K562 (cell line): ENCODE data around the gene MAP3K12. TPM values are rescaled to one million over a fixed set of nuclear protein-coding genes. Genes with fewer than 3 reads are reported as not detected.

Experiments
- ETS2 ChIP-seq: IDR thresholded peaks from 2 replicates; pipeline ENCODE4 v1.6.1; 2016; ENCODE audit warnings: borderline replicate concordance, missing genetic modification characterization, mild to moderate bottlenecking, moderate library complexity, missing compliant biosample characterization; ENCODE audit not compliant: poor library complexity, severe bottlenecking
- NFIC ChIP-seq: fragments of 450-650 bp; IDR thresholded peaks from 2 replicates; pipeline ENCODE4 v1.6.1; 2017; ENCODE audit warnings: mild to moderate bottlenecking, inconsistent platforms
- NFRKB ChIP-seq: fragments of 450-650 bp; IDR thresholded peaks from 2 replicates; pipeline ENCODE4 v1.6.1; 2016; ENCODE audit warnings: low read depth
- NFXL1 ChIP-seq: fragments of 450-650 bp; formaldehyde crosslinking; IDR thresholded peaks from 2 replicates; pipeline ENCODE4 v1.4.0; 2021; ENCODE audit warnings: mild to moderate bottlenecking
- POLR2AphosphoS2 ChIP-seq: IDR thresholded peaks from 2 replicates; pipeline ENCODE4 v1.6.1; 2012; ENCODE audit warnings: low read length, improper control_type of control experiment
- SAFB ChIP-seq: fragments of 200-400 bp; formaldehyde crosslinking; IDR thresholded peaks from 2 replicates; pipeline ENCODE4 v1.6.1; 2017; ENCODE audit warnings: low read depth, low read length, borderline replicate concordance
- SMAD3 ChIP-seq: fragments of 450-650 bp; formaldehyde crosslinking; conservative IDR thresholded peaks from 2 replicates; pipeline ENCODE4 v1.4.0; 2020; ENCODE audit warnings: mild to moderate bottlenecking
- TRIM28 ChIP-seq: fragments of 450-650 bp; IDR thresholded peaks from 2 replicates; pipeline ENCODE4 v1.6.1; 2017
- YBX1 ChIP-seq: fragments of 450-650 bp; IDR thresholded peaks from 2 replicates; pipeline ENCODE4 v1.7.1; 2016; ENCODE audit warnings: mild to moderate bottlenecking
- polyA plus RNA-seq, 8 experiments: library from polyadenylated mRNA; depleted of rRNA in 4 of 8; stranded (reverse) in 5 of 8; unstranded in 3 of 8; fragments of >200 nt; fragmentation: Nextera tagmentation in 2 of 8; fragmentation: Illumina TruSeq in 1 of 8; extraction: Ambion mirVana in 2 of 8; extraction: Trizol in 1 of 8; gene quantifications; 2 replicates each; pipeline versions ENCODE4 v1.2.1 to v1.2.3, GENCODE V29; 2011 to 2014; ENCODE audit warnings: inconsistent platforms in 1 of 8, missing spikeins in 1 of 8
- total RNA-seq, 7 experiments: library from RNA; depleted of rRNA in 6 of 7; stranded (reverse); fragments of >200 nt in 6 of 7; fragmentation: Illumina TruSeq in 2 of 7; extraction: Trizol in 2 of 7; gene quantifications; 2 replicates each; pipeline versions ENCODE4 v1.2.1 to v1.2.3, GENCODE V29; 2011 to 2021; ENCODE audit warnings: low replicate concordance in 1 of 7
- TF ChIP-seq, protein P1 (sequence below), 2 experiments: IDR thresholded peaks; 2 replicates each; pipeline ENCODE4 v1.6.1; 2011; ENCODE audit warnings: borderline replicate concordance in 1 of 2, control low read depth in 1 of 2, low read depth in 1 of 2, low read length in 1 of 2, mild to moderate bottlenecking in 1 of 2, mixed read lengths in 1 of 2, moderate library complexity in 1 of 2; ENCODE audit not compliant: insufficient read depth in 1 of 2, insufficient read length in 1 of 2, poor library complexity in 1 of 2, severe bottlenecking in 1 of 2; ENCODE audit errors: extremely low read depth in 1 of 2
- TF ChIP-seq, protein P2 (sequence below): fragments of 450-650 bp; IDR thresholded peaks from 2 replicates; pipeline ENCODE4 v1.6.1; 2017; ENCODE audit warnings: mild to moderate bottlenecking, moderate library complexity
- TF ChIP-seq, protein P3 (sequence below): fragments of 150-350 bp; IDR thresholded peaks from 2 replicates; pipeline ENCODE4 v1.6.1; 2014; ENCODE audit warnings: low read depth, mild to moderate bottlenecking, low read length, borderline replicate concordance
- TF ChIP-seq, protein P4 (sequence below): fragments of 250-450 bp; sonication (Bioruptor Pico); IDR thresholded peaks from 2 replicates; pipeline ENCODE4 v1.4.0; 2020; ENCODE audit warnings: mild to moderate bottlenecking, moderate library complexity
- TF ChIP-seq, protein P5 (sequence below), 3 experiments: fragments of 200-800 bp in 1 of 3; fragments of 250-450 bp in 1 of 3; fragments of 450-650 bp in 1 of 3; sonication (Bioruptor Pico) in 1 of 3; sonication (Bioruptor generic) in 1 of 3; formaldehyde crosslinking in 1 of 3; IDR thresholded peaks; 2 replicates each; pipeline versions ENCODE4 v1.6.1 to v1.8.0; 2016 to 2022; ENCODE audit warnings: mild to moderate bottlenecking in 2 of 3, missing genetic modification characterization in 2 of 3, missing compliant biosample characterization in 1 of 3, moderate library complexity in 1 of 3

Gene MAP3K12
- total and polyA plus RNA-seq, 9 of the 15 experiments (the other 6 are each of a cell fraction or from before 2014, with no cell fraction given): 0.10 to 2.4 (median 1.6) TPM

DNA sequence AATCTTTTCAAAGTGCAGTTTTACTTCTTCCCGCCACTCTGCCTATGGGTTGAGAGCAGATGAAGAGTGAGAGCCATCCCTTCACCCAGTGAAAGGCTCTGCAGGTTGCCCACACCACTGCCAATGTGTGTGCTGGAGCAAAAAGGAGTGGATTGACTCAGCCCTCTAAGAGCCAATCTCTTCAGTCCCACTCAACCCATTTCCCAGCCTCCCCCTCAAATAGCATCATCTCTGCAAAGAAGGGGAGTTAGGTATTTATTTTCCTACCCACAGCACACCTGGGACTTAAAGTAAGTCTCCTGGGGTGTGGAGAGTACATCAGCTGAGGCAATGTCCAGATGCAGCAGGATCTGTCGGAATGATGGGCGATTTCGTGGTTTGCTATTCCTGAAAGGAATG, 15.3 kb downstream of the MAP3K12 start (continued):
- no peak for TF ChIP-seq NFXL1 (CRISPR knock-in tag)
- no peak for TF ChIP-seq YBX1
- TF ChIP-seq, protein P1, sequence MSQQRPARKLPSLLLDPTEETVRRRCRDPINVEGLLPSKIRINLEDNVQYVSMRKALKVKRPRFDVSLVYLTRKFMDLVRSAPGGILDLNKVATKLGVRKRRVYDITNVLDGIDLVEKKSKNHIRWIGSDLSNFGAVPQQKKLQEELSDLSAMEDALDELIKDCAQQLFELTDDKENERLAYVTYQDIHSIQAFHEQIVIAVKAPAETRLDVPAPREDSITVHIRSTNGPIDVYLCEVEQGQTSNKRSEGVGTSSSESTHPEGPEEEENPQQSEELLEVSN (IDR thresholded peaks at IDR 0.05; ENCODE audit: borderline replicate concordance in 1 of 2, extremely low read depth in 1 of 2, insufficient read depth in 1 of 2, insufficient read length in 1 of 2, low read depth in 1 of 2, low read length in 1 of 2, poor library complexity in 1 of 2, severe bottlenecking in 1 of 2): no peak
- TF ChIP-seq, protein P2, sequence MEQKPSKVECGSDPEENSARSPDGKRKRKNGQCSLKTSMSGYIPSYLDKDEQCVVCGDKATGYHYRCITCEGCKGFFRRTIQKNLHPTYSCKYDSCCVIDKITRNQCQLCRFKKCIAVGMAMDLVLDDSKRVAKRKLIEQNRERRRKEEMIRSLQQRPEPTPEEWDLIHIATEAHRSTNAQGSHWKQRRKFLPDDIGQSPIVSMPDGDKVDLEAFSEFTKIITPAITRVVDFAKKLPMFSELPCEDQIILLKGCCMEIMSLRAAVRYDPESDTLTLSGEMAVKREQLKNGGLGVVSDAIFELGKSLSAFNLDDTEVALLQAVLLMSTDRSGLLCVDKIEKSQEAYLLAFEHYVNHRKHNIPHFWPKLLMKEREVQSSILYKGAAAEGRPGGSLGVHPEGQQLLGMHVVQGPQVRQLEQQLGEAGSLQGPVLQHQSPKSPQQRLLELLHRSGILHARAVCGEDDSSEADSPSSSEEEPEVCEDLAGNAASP: no peak
- peak; percentile 79; the same call in 1 of the 2 replicates for TF ChIP-seq POLR2AphosphoS2
- no peak for TF ChIP-seq NFIC
- no peak for TF ChIP-seq TRIM28
- no peak for TF ChIP-seq SAFB
- TF ChIP-seq, protein P3, sequence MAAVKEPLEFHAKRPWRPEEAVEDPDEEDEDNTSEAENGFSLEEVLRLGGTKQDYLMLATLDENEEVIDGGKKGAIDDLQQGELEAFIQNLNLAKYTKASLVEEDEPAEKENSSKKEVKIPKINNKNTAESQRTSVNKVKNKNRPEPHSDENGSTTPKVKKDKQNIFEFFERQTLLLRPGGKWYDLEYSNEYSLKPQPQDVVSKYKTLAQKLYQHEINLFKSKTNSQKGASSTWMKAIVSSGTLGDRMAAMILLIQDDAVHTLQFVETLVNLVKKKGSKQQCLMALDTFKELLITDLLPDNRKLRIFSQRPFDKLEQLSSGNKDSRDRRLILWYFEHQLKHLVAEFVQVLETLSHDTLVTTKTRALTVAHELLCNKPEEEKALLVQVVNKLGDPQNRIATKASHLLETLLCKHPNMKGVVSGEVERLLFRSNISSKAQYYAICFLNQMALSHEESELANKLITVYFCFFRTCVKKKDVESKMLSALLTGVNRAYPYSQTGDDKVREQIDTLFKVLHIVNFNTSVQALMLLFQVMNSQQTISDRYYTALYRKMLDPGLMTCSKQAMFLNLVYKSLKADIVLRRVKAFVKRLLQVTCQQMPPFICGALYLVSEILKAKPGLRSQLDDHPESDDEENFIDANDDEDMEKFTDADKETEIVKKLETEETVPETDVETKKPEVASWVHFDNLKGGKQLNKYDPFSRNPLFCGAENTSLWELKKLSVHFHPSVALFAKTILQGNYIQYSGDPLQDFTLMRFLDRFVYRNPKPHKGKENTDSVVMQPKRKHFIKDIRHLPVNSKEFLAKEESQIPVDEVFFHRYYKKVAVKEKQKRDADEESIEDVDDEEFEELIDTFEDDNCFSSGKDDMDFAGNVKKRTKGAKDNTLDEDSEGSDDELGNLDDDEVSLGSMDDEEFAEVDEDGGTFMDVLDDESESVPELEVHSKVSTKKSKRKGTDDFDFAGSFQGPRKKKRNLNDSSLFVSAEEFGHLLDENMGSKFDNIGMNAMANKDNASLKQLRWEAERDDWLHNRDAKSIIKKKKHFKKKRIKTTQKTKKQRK: no peak
- TF ChIP-seq, protein P4, sequence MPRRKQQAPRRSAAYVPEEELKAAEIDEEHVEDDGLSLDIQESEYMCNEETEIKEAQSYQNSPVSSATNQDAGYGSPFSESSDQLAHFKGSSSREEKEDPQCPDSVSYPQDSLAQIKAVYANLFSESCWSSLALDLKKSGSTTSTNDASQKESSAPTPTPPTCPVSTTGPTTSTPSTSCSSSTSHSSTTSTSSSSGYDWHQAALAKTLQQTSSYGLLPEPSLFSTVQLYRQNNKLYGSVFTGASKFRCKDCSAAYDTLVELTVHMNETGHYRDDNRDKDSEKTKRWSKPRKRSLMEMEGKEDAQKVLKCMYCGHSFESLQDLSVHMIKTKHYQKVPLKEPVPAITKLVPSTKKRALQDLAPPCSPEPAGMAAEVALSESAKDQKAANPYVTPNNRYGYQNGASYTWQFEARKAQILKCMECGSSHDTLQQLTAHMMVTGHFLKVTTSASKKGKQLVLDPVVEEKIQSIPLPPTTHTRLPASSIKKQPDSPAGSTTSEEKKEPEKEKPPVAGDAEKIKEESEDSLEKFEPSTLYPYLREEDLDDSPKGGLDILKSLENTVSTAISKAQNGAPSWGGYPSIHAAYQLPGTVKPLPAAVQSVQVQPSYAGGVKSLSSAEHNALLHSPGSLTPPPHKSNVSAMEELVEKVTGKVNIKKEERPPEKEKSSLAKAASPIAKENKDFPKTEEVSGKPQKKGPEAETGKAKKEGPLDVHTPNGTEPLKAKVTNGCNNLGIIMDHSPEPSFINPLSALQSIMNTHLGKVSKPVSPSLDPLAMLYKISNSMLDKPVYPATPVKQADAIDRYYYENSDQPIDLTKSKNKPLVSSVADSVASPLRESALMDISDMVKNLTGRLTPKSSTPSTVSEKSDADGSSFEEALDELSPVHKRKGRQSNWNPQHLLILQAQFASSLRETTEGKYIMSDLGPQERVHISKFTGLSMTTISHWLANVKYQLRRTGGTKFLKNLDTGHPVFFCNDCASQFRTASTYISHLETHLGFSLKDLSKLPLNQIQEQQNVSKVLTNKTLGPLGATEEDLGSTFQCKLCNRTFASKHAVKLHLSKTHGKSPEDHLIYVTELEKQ (CRISPR knock-in tag): no peak
- TF ChIP-seq ETS2 (tag): no peak
- TF ChIP-seq, protein P5, sequence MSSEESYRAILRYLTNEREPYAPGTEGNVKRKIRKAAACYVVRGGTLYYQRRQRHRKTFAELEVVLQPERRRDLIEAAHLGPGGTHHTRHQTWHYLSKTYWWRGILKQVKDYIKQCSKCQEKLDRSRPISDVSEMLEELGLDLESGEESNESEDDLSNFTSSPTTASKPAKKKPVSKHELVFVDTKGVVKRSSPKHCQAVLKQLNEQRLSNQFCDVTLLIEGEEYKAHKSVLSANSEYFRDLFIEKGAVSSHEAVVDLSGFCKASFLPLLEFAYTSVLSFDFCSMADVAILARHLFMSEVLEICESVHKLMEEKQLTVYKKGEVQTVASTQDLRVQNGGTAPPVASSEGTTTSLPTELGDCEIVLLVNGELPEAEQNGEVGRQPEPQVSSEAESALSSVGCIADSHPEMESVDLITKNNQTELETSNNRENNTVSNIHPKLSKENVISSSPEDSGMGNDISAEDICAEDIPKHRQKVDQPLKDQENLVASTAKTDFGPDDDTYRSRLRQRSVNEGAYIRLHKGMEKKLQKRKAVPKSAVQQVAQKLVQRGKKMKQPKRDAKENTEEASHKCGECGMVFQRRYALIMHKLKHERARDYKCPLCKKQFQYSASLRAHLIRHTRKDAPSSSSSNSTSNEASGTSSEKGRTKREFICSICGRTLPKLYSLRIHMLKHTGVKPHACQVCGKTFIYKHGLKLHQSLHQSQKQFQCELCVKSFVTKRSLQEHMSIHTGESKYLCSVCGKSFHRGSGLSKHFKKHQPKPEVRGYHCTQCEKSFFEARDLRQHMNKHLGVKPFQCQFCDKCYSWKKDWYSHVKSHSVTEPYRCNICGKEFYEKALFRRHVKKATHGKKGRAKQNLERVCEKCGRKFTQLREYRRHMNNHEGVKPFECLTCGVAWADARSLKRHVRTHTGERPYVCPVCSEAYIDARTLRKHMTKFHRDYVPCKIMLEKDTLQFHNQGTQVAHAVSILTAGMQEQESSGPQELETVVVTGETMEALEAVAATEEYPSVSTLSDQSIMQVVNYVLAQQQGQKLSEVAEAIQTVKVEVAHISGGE (CRISPR knock-in tag; IDR thresholded peaks at IDR 0.05): no peak
- no peak for TF ChIP-seq NFRKB
- no peak for TF ChIP-seq SMAD3 (CRISPR knock-in tag)
